BLaER1 (cell line): ENCODE measurements around the gene MYH7.

Experiments
- H3K27ac ChIP-seq: shearing (Covaris generic); formaldehyde crosslinking; 2 replicates; pipeline ENCODE4 v1.8.1; 2022
- H3K27me3 ChIP-seq: shearing (Covaris generic); formaldehyde crosslinking; 2 replicates; pipeline ENCODE4 v1.8.1; 2022
- H3K36me3 ChIP-seq: shearing (Covaris generic); formaldehyde crosslinking; 2 replicates; pipeline ENCODE4 v1.8.1; 2022
- H3K4me1 ChIP-seq: shearing (Covaris generic); formaldehyde crosslinking; 2 replicates; pipeline ENCODE4 v1.8.1; 2022
- H3K4me2 ChIP-seq: shearing (Covaris generic); formaldehyde crosslinking; 2 replicates; pipeline ENCODE4 v1.8.1; 2022
- H3K4me3 ChIP-seq: shearing (Covaris generic); formaldehyde crosslinking; 2 replicates; pipeline ENCODE4 v1.8.1; 2022
- H3K9ac ChIP-seq: shearing (Covaris generic); formaldehyde crosslinking; 2 replicates; pipeline ENCODE4 v1.8.1; 2022
- H3K9me3 ChIP-seq: shearing (Covaris generic); formaldehyde crosslinking; 2 replicates; pipeline ENCODE4 v1.8.1; 2022
- H4K20me1 ChIP-seq: shearing (Covaris generic); formaldehyde crosslinking; 2 replicates; pipeline ENCODE4 v1.8.1; 2022
- Cebpa-rat ChIP-seq: shearing (Covaris generic); IDR thresholded peaks from 2 replicates; pipeline ENCODE4 v1.8.1; 2022

Gene MYH7

GRCh38 chr14:23407516-23408306 is 27.7 kb downstream of the MYH7 start, which contains the start of gene MYH6:
Gene MYH6, minus strand, starts transcription at chr14:23408273. Its CDS starts 1,050 bp downstream, at chr14:23407223.
- Histone ChIP-seq H3K27me3 (peaks cover 57% of the 10 kb centered on the region), H3K4me3 (no peak within 1 kb of the TSS), H3K9me3 (no peaks in the 10 kb centered on the region), H3K4me1 (peaks cover 32% of the 10 kb centered on the region), H3K36me3 (no peaks in the 10 kb centered on the region), H4K20me1 (peaks cover 45% of the 10 kb centered on the region), H3K27ac (no peak within 1 kb of the TSS), H3K9ac (no peak within 1 kb of the TSS), H3K4me2 (peak within 1 kb of the TSS; percentile 96)
- no peak for TF ChIP-seq Cebpa-rat

- H4K20me1 ChIP-seq: peaks cover 45% of the 10 kb centered on the region
- peaks cover 32% of the 10 kb centered on the region for H3K4me1 ChIP-seq
- H3K27me3 ChIP-seq: peaks cover 57% of the 10 kb centered on the region
- H3K9ac ChIP-seq: no peak overlapping the region
- H3K9me3 ChIP-seq: no peaks in the 10 kb centered on the region
- H3K4me3 ChIP-seq: no peak overlapping the region
- peak overlapping the region; percentile 96 for H3K4me2 ChIP-seq
- TF ChIP-seq Cebpa-rat: no peak
- no peak overlapping the region for H3K27ac ChIP-seq
- no peaks in the 10 kb centered on the region for H3K36me3 ChIP-seq
These were observed 28.6 kb downstream of the MYH7 start for GRCh38 chr14:23406725-23407355.

GRCh38 chr14:23406244-23406643 is 29.2 kb downstream of the MYH7 start:
- Histone ChIP-seq H3K4me3 (no peak overlapping the region), H3K9me3 (no peaks in the 10 kb centered on the region), H3K36me3 (no peaks in the 10 kb centered on the region), H3K27me3 (peaks cover 57% of the 10 kb centered on the region), H3K27ac (no peak overlapping the region), H3K9ac (no peak overlapping the region), H3K4me2 (peak overlapping the region; percentile 96), H3K4me1 (peaks cover 32% of the 10 kb centered on the region), H4K20me1 (peaks cover 45% of the 10 kb centered on the region)
- no peak for TF ChIP-seq Cebpa-rat

GRCh38 chr14:23405516-23406025 is 29.9 kb downstream of the MYH7 start:
- H3K4me3 ChIP-seq: peak overlapping the region; percentile 48; the same call in 1 of the 2 replicates
- peaks cover 45% of the 10 kb centered on the region for H4K20me1 ChIP-seq
- no peak overlapping the region for H3K27ac ChIP-seq
- peak overlapping the region; percentile 96 for H3K4me2 ChIP-seq
- TF ChIP-seq Cebpa-rat: no peak
- H3K9ac ChIP-seq: no peak overlapping the region
- H3K4me1 ChIP-seq: peaks cover 32% of the 10 kb centered on the region
- H3K27me3 ChIP-seq: peaks cover 54% of the 10 kb centered on the region
- H3K36me3 ChIP-seq: no peaks in the 10 kb centered on the region
- H3K9me3 ChIP-seq: no peaks in the 10 kb centered on the region

- Histone ChIP-seq H3K27ac (no peak overlapping the region), H3K9me3 (no peaks in the 10 kb centered on the region), H3K36me3 (no peaks in the 10 kb centered on the region), H3K4me2 (peak overlapping the region; percentile 96), H3K4me1 (peaks cover 32% of the 10 kb centered on the region), H4K20me1 (peaks cover 45% of the 10 kb centered on the region), H3K4me3 (peak overlapping the region; percentile 48; the same call in 1 of the 2 replicates), H3K27me3 (peaks cover 49% of the 10 kb centered on the region), H3K9ac (no peak overlapping the region)
- TF ChIP-seq Cebpa-rat: no peak
These were observed 30.4 kb downstream of the MYH7 start for GRCh38 chr14:23405096-23405495.

GRCh38 chr14:23404331-23404900 is 31.0 kb downstream of the MYH7 start:
- H3K27me3 ChIP-seq: peaks cover 46% of the 10 kb centered on the region
- peak overlapping the region; percentile 96 for H3K4me2 ChIP-seq

GRCh38 chr14:23403908-23404307 is 31.6 kb downstream of the MYH7 start:
- H3K4me1 ChIP-seq: peaks cover 32% of the 10 kb centered on the region
- peaks cover 45% of the 10 kb centered on the region for H4K20me1 ChIP-seq
- no peak overlapping the region for H3K4me3 ChIP-seq
- H3K4me2 ChIP-seq: no peak overlapping the region
- H3K36me3 ChIP-seq: no peaks in the 10 kb centered on the region
- no peak overlapping the region for H3K27ac ChIP-seq
- H3K9me3 ChIP-seq: no peaks in the 10 kb centered on the region
- no peak for TF ChIP-seq Cebpa-rat
- peaks cover 44% of the 10 kb centered on the region for H3K27me3 ChIP-seq
- H3K9ac ChIP-seq: no peak overlapping the region

More at GRCh38 chr14:23404331-23404900, 31.0 kb downstream of the MYH7 start:
- Histone ChIP-seq H4K20me1 (peaks cover 45% of the 10 kb centered on the region), H3K9ac (no peak overlapping the region), H3K9me3 (no peaks in the 10 kb centered on the region), H3K36me3 (no peaks in the 10 kb centered on the region), H3K4me3 (no peak overlapping the region), H3K27ac (no peak overlapping the region), H3K4me1 (peaks cover 32% of the 10 kb centered on the region)
- TF ChIP-seq Cebpa-rat: no peak

- H3K4me2 ChIP-seq: no peak overlapping the region
- peaks cover 36% of the 10 kb centered on the region for H3K27me3 ChIP-seq
- no peak for TF ChIP-seq Cebpa-rat
These were observed 32.4 kb downstream of the MYH7 start for GRCh38 chr14:23403139-23403438.

GRCh38 chr14:23402296-23403138 is 32.9 kb downstream of the MYH7 start:
- Histone ChIP-seq H3K9me3 (no peaks in the 10 kb centered on the region), H3K27ac (no peak overlapping the region), H3K36me3 (no peaks in the 10 kb centered on the region), H4K20me1 (peaks cover 35% of the 10 kb centered on the region), H3K4me2 (no peak overlapping the region), H3K4me1 (peaks cover 32% of the 10 kb centered on the region), H3K27me3 (peaks cover 30% of the 10 kb centered on the region), H3K9ac (no peak overlapping the region), H3K4me3 (no peak overlapping the region)
- TF ChIP-seq Cebpa-rat: no peak

More at GRCh38 chr14:23403139-23403438, 32.4 kb downstream of the MYH7 start:
- H3K4me3 ChIP-seq: no peak overlapping the region
- H3K36me3 ChIP-seq: no peaks in the 10 kb centered on the region
- H3K27ac ChIP-seq: no peak overlapping the region
- peaks cover 40% of the 10 kb centered on the region for H4K20me1 ChIP-seq
- no peaks in the 10 kb centered on the region for H3K9me3 ChIP-seq
- H3K4me1 ChIP-seq: peaks cover 32% of the 10 kb centered on the region
- H3K9ac ChIP-seq: no peak overlapping the region
